DLD1 (cell line): ENCODE results near the gene EFNA4.

Experiments used
- in situ Hi-C: cut with HindIII; loops from 2 replicates; pipeline ENCODE4 v1.10.0; 2017; ENCODE audit warnings: low sequenced_read_pairs

Gene EFNA4

GRCh38 chr1:155051342-155051776 is 12.2 kb upstream of the EFNA4 start:
- in situ Hi-C loops = no loop called here

GRCh38 chr1:155051777-155052398 is 11.7 kb upstream of the EFNA4 start:
- in situ Hi-C loops = no loop called here

GRCh38 chr1:155052439-155053395 is 10.8 kb upstream of the EFNA4 start:
- in situ Hi-C loops = no loop called here

GRCh38 chr1:155053531-155054105 is 9.9 kb upstream of the EFNA4 start:
- in situ Hi-C loops = no loop called here

GRCh38 chr1:155057104-155057503 is 6.4 kb upstream of the EFNA4 start:
- in situ Hi-C loops = no loop called here

GRCh38 chr1:155057788-155058211 is 5.7 kb upstream of the EFNA4 start:
- in situ Hi-C loops = no loop called here

- in situ Hi-C loops = no loop called here
Measured at GRCh38 chr1:155060736-155061135, 2.8 kb upstream of the EFNA4 start.

- in situ Hi-C loops = no loop called here
Measured at GRCh38 chr1:155061381-155062150, 2.0 kb upstream of the EFNA4 start.

GRCh38 chr1:155062151-155062686 is 1.3 kb upstream of the EFNA4 start:
- in situ Hi-C loops = no loop called here

GRCh38 chr1:155062702-155063411 is 683 bp upstream of the EFNA4 start:
- in situ Hi-C loops = no loop called here

- in situ Hi-C loops = no loop called here
Measured at GRCh38 chr1:155064111-155064831, 731 bp downstream of the EFNA4 start.

- in situ Hi-C loops = no loop called here
Measured at GRCh38 chr1:155064832-155065429, 1.4 kb downstream of the EFNA4 start.

- in situ Hi-C loops = no loop called here
Measured at GRCh38 chr1:155066777-155067176, 3.2 kb downstream of the EFNA4 start.

GRCh38 chr1:155068599-155068998 is 5.1 kb downstream of the EFNA4 start:
- in situ Hi-C loops = no loop called here

- in situ Hi-C loops = no loop called here
Measured at GRCh38 chr1:155069551-155070157, 6.1 kb downstream of the EFNA4 start.

- in situ Hi-C loops = no loop called here
Measured at GRCh38 chr1:155070158-155070621, 6.7 kb downstream of the EFNA4 start.

- in situ Hi-C loops = no loop called here
Measured at GRCh38 chr1:155070721-155071569, 7.4 kb downstream of the EFNA4 start.

- in situ Hi-C loops = no loop called here
Measured at GRCh38 chr1:155071701-155072100, 8.2 kb downstream of the EFNA4 start.
